Neuron (in vitro differentiated cells): Measurements from ENCODE around the gene CRY2.
"Not testable (repeated sequence)": the region's sequence is repeated elsewhere in the genome, so short reads cannot be mapped to it uniquely, and the experiment has no call there.

Experiments used
- H2AFZ ChIP-seq: one replicate; pipeline ENCODE4 v1.6.1; 2013; ENCODE audit warnings: low read depth, mild to moderate bottlenecking, inconsistent platforms, low read length, moderate library complexity
- H3K27me3 ChIP-seq: one replicate; pipeline ENCODE4 v1.6.1; 2013; ENCODE audit warnings: low read length; ENCODE audit not compliant: insufficient read depth
- H3K36me3 ChIP-seq: one replicate; pipeline ENCODE4 v1.6.1; 2013; ENCODE audit warnings: low read length; ENCODE audit not compliant: insufficient read depth
- H3K4me1 ChIP-seq: one replicate; pipeline ENCODE4 v1.6.1; 2013; ENCODE audit warnings: low read length; ENCODE audit not compliant: insufficient read depth
- H3K4me3 ChIP-seq: 2 replicates; pipeline ENCODE4 v1.5.1; 2013; ENCODE audit warnings: mild to moderate bottlenecking, low read length, moderate library complexity
- H3K9me3 ChIP-seq: one replicate; pipeline ENCODE4 v1.6.1; 2013; ENCODE audit warnings: low read length

The CRY2 gene

DNA sequence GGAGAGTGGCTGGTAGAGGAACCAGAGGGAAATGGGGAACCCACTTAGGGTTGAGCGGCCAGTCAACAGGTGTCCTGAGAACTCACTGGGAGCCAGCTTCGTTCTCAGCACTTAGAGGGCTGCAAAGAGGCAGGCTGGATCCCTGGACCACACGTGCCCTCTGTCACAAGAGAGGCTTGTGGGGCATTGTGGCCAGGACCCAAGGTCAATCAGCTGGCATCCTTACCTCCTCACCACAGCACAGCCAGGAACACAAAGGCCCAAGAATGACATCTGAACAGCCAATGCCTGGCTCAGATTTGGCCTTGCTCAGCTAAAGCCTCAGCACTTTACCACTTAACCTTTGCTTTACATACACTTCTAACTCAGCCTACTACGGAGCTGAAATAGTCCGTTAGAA lies 45.6 kb downstream of the CRY2 start:
- Histone ChIP-seq H3K36me3 (no peaks in the 10 kb centered on the region), H3K4me1 (peaks cover 28% of the 10 kb centered on the region), H2AFZ (no peak overlapping the region), H3K4me3 (no peak overlapping the region), H3K9me3 (no peaks in the 10 kb centered on the region), H3K27me3 (no peaks in the 10 kb centered on the region)

DNA sequence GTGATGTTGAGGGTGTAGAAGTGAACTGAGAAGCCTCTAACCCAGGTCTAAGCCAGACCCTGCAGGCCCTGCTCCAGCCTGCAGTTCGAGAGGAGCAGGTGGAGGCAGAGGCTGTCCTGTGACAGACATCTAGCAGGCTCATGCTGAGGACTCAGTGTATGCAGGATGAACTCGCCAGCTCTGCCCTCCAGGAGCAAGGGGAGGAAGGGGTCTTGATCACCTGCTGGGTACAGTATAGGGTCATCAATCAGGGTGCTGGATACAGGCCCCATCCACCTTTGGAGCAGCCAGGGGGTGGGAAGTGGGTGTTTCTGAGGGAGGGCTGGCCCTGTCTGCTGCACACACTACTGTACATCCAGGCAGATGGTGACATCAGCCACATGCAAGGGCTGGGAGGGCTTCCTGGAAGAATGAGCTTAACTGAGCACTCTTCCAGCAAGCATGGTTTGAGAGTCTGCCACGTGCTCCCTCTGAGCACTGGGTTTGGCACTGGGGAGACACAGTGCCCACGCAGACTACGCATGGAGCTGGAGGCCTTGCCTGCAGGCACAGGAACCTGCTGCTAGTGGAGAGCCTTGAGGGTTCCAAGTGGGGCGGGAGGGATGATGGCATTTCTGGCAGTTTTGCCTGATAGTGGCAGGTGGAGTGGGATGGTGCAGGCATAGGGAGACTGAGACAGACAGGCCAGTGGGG lies 47.4 kb downstream of the CRY2 start:
- Histone ChIP-seq H3K4me3 (no peak overlapping the region), H2AFZ (no peak overlapping the region), H3K27me3 (no peaks in the 10 kb centered on the region), H3K4me1 (peaks cover 39% of the 10 kb centered on the region), H3K36me3 (no peaks in the 10 kb centered on the region), H3K9me3 (no peaks in the 10 kb centered on the region)

DNA sequence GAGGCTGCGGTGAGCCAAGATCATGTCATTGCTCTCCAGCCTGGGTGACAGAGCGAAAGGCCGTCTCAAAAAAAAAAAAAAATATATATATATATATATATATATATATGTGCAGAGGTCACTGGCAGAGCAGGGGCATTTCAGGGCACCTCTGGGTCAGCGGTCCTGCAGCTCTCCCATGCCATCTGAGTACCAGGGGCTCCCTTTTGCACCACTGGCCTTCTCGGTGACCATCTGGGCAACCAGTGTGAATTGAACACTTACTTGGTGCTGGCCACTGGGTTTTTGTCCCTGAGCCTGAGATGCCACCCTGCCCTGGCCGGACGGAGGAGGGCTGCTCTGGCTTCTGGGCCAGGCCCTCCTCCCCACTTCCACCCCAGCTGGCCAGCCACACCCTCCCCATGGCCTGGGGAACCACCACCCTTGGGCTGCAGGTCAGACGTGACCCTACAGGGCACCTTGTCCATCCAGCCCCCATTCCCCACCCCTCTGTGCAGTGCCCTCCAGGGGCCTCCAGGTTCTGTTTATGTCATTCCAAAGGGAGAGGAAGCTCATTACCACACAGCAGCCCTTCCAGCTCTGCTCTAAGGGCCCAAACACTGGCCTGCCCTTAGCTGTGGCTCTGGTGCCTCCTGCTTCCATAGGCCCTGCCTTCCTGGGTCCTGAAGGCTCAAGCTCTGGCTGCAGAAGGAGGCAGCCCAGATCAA lies 48.4 kb downstream of the CRY2 start:
- no peak overlapping the region for H2AFZ ChIP-seq
- no peaks in the 10 kb centered on the region for H3K9me3 ChIP-seq
- peaks cover 43% of the 10 kb centered on the region for H3K4me1 ChIP-seq
- no peaks in the 10 kb centered on the region for H3K27me3 ChIP-seq
- H3K4me3 ChIP-seq, result peak overlapping the region; percentile 29
- no peaks in the 10 kb centered on the region for H3K36me3 ChIP-seq

DNA sequence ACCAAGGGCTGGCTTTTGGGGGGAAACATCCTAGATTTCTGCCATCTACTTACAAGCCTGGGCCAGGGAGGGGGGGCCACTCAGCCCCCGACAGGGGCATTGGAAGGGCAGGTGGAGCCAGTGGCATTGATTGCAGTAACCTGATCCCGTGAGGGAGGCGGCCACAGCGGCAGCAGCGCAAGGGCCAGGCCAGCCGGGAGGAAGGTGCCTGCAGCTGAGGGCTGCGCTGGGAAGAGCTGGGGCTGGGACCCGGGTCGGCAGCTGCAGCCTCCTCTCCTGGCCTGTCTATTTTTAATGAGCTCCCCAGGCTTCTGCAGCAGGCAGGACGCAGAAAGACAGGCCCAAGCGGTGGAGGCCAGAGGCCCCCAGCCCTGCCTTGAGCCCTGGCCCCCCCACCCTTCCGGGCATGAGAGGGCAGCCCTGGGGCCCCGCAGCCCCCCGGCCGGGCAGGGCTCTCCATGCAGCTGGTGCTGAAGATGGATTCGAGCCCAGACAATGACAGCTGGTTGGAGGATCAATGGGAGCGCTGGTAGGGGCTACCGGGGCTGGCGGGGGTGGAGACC lies 49.2 kb downstream of the CRY2 start:
- Histone ChIP-seq H3K4me3 (peak overlapping the region; percentile 29), H3K9me3 (no peaks in the 10 kb centered on the region), H3K4me1 (peaks cover 51% of the 10 kb centered on the region), H3K36me3 (no peaks in the 10 kb centered on the region), H2AFZ (no peak overlapping the region), H3K27me3 (no peaks in the 10 kb centered on the region)

DNA sequence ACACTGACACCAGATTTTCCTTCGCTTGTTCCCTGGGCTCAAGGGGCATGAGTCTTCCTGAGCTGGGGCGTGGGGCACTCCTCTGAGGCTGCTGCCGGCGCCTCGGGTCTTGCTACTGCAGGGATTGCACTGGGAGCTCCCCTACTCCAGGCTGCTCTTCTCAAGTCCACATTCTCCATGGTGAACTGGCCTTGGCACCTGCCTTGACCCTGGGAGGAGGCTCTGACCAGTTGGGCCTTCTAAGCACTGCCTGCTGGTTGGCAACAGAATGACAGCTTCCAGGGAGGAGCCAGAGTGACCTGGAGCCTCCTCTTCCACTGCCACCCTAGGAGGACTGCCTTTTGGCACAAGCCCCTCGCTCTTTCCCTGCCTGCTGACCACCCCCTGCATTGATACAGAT lies 50.3 kb downstream of the CRY2 start:
- H3K27me3 ChIP-seq, result no peaks in the 10 kb centered on the region
- no peaks in the 10 kb centered on the region for H3K36me3 ChIP-seq
- H3K4me1 ChIP-seq, result peaks cover 54% of the 10 kb centered on the region
- H2AFZ ChIP-seq, result no peak overlapping the region
- H3K9me3 ChIP-seq, result no peaks in the 10 kb centered on the region
- no peak overlapping the region for H3K4me3 ChIP-seq

DNA sequence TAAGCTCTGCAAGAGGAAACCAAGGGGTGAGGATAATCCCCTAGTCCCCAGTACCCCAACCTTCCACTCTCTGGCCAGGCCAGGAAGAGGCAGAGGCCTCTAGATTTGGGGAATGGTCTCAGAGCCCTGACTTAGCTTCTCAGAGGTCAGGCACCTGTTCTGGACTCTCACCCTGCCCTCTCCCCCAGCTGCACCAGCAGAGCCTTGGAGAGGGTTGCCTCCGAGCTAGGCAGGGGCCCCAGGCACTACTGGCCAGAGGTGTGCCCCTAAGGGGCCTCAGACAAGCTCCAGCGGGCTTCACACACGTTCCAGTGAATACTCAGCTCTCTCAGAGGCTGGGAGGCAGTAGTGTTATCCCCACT lies 51.8 kb downstream of the CRY2 start:
- peaks cover 12% of the 10 kb centered on the region for H3K36me3 ChIP-seq
- H3K27me3 ChIP-seq, result no peaks in the 10 kb centered on the region
- peaks cover 42% of the 10 kb centered on the region for H3K4me1 ChIP-seq
- H2AFZ ChIP-seq, result no peak overlapping the region
- H3K9me3 ChIP-seq, result no peaks in the 10 kb centered on the region
- peak overlapping the region; percentile 54 for H3K4me3 ChIP-seq

DNA sequence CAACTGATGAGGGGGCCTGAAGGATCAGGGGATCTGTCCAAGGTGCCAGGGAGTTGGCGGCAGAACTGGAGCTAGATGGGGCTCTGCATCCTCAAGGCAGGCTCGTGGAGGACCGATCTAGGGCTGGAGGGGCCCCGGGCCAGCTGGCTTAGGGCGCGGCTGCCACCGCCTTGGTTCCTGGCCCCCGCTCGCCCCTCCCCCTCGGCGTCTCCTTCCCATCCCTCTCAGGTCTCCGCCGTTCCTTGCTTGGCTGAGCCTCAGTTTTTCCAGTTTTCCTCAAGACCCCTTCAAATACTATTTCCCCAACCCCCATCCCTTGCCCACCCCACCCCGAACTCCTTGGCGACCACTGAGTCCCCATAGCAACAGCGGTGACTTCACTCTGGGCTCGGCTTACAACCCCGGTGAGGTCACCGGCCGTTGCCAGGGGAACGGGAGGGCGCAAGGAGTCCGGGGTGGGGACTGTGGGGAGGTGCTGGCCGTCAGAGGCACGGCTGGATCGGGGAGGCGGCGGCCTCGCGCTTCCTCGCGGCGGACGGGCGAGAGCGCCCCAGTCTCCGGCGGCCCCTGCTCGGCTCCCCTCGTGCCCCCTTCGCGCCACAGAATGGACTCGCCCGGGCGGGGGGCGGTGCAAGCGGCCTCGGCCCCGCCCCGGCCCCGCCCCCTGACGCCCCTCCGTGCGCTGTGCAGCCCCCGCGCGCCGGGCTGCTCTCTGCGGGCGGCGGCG lies 52.3 kb downstream of the CRY2 start:
- Histone ChIP-seq H3K4me1 (peaks cover 42% of the 10 kb centered on the region), H3K4me3 (peak overlapping the region; percentile 83), H3K36me3 (peaks cover 17% of the 10 kb centered on the region), H3K9me3 (no peaks in the 10 kb centered on the region), H3K27me3 (no peaks in the 10 kb centered on the region), H2AFZ (peak overlapping the region; percentile 37)

DNA sequence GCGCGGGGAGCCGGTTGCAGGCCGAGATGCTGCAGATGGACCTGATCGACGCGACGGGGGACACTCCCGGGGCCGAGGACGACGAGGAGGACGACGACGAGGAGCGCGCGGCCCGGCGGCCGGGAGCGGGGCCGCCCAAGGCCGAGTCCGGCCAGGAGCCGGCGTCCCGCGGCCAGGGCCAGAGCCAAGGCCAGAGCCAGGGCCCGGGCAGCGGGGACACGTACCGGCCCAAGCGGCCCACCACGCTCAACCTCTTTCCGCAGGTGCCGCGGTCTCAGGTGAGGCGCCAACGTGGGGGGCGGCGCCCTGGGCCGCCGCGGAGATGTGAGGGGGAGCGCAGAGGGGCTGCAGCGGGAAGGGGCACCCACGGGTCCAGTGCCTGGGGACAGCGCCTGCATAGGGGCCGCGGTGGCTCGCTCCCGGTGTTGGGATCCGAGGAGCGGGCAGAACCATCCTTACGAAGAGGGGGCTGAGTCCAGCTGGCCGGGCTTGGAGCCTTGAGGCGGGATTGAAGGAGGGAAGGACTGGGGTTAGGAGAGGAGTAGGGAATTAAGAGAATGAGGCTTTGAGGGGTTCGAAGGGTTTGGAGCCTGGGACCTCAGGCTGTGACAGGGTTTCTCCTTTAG lies 53.0 kb downstream of the CRY2 start:
- not testable (repeated sequence) for H2AFZ ChIP-seq

DNA sequence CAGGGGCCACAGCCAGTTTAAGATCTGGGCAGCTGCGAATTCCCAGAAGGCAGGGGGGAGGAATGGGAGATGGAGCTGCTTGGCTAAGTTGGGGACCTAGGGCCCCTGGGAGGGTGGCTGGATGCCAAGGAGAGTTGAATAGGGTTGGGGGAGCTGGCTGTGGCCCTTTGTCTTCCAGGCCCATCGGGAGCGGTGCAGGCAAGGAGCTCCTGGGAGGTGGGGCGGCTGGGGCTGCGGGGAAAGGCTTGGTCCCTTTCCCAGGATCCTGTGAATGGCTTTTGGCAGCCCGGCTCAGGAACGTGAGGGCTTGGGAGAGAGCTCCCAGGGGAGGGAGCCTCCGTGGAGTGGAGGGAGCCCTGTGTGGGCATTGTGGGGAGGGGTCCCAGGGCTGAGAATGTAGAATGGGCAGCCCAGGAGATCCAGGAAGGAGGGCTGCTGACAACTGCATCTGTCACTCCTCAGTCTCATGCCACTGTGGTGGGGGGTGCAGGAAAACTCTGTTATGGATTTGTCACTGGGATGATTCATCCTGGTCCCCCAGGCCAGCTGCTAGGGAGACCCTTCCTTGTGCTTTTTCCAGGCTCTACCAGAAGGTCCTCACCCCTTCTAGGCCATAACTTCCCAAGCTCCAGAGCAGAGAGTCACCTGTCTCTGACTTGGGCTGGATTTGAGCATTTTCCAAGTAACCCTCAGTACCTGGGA lies 53.8 kb downstream of the CRY2 start:
- no peaks in the 10 kb centered on the region for H3K9me3 ChIP-seq
- H3K4me3 ChIP-seq, result peak overlapping the region; percentile 83
- H2AFZ ChIP-seq, result no peak overlapping the region
- H3K27me3 ChIP-seq, result no peaks in the 10 kb centered on the region
- peaks cover 37% of the 10 kb centered on the region for H3K4me1 ChIP-seq
- H3K36me3 ChIP-seq, result peaks cover 23% of the 10 kb centered on the region

More for the DNA sequence above, 53.0 kb downstream of the CRY2 start:
- peaks cover 42% of the 10 kb centered on the region for H3K4me1 ChIP-seq
- H3K36me3 ChIP-seq, result peaks cover 23% of the 10 kb centered on the region
- peak overlapping the region; percentile 83 for H3K4me3 ChIP-seq
- H3K9me3 ChIP-seq, H3K27me3 ChIP-seq: not testable (repeated sequence)

DNA sequence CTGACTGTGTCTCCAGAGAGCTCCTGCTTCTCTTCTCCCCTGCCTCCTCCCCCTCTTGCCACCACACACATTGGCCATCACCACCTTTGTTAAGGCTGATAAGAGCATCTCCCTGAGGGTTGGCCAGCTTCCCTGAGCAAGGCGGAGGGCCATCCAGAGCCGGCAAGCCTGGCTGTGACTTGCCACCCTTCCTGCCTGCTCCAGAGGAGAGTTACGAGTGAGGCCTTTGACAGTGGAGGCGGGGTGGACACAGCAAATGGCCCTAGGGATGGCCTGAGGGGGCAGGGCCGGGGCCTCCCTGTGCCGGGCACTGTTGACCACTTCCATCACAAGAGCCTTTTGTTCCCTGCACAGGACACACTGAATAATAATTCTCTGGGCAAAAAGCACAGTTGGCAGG lies 54.4 kb downstream of the CRY2 start:
- Histone ChIP-seq H3K4me1 (peaks cover 32% of the 10 kb centered on the region), H2AFZ (no peak overlapping the region), H3K27me3 (no peaks in the 10 kb centered on the region), H3K4me3 (peak overlapping the region; percentile 83), H3K36me3 (peaks cover 23% of the 10 kb centered on the region), H3K9me3 (no peaks in the 10 kb centered on the region)

DNA sequence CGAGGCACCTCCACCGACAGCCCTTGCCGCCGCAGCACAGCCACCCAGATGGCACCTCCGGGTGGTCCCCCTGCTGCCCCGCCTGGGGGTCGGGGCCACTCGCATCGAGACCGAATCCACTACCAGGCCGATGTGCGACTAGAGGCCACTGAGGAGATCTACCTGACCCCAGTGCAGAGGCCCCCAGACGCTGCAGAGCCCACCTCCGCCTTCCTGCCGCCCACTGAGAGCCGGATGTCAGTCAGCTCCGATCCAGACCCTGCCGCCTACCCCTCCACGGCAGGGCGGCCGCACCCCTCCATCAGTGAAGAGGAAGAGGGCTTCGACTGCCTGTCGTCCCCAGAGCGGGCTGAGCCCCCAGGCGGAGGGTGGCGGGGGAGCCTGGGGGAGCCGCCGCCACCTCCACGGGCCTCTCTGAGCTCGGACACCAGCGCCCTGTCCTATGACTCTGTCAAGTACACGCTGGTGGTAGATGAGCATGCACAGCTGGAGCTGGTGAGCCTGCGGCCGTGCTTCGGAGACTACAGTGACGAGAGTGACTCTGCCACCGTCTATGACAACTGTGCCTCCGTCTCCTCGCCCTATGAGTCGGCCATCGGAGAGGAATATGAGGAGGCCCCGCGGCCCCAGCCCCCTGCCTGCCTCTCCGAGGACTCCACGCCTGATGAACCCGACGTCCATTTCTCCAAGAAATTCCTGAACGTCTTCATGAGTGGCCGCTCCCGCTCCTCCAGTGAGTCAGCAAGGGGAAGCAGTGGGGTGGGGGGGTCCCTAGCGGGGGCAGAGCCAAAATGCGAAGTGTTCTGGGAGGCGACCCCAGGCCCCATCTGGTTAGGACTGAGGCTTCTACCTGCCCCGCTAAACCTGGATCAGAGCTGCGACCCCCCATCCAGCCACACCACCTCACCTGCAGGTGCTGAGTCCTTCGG lies 55.4 kb downstream of the CRY2 start:
- H3K4me1 ChIP-seq, result peaks cover 27% of the 10 kb centered on the region
- H2AFZ ChIP-seq, result no peak overlapping the region
- no peaks in the 10 kb centered on the region for H3K9me3 ChIP-seq
- peaks cover 23% of the 10 kb centered on the region for H3K36me3 ChIP-seq
- H3K27me3 ChIP-seq, result no peaks in the 10 kb centered on the region
- no peak overlapping the region for H3K4me3 ChIP-seq
